Adipocyte (in vitro differentiated cells): ENCODE results near the gene PROSER3.
A peak's percentile ranks its signal among the peaks of the same experiment; 100 is the strongest.

Experiments
- DNase-seq: peaks from one replicate; pipeline ENCODE4 v3.0.0-alpha.2; 2015; ENCODE audit warnings: low read depth
- H3K27me3 ChIP-seq: replicated peaks from 2 replicates; pipeline ENCODE4 v1.7.0; 2013; ENCODE audit warnings: mild to moderate bottlenecking, low read length, moderate library complexity; ENCODE audit not compliant: control insufficient read depth, insufficient read depth
- H3K36me3 ChIP-seq: 2 replicates; pipeline ENCODE4 v1.7.0; 2013; ENCODE audit warnings: low read length, mild to moderate bottlenecking, moderate library complexity; ENCODE audit not compliant: control insufficient read depth, insufficient read depth, severe bottlenecking
- H3K4me1 ChIP-seq: 2 replicates; pipeline ENCODE4 v1.7.0; 2013; ENCODE audit warnings: mild to moderate bottlenecking, low read length, moderate library complexity; ENCODE audit not compliant: control insufficient read depth, insufficient read depth
- H3K4me3 ChIP-seq: 2 replicates; pipeline ENCODE4 v1.7.0; 2013; ENCODE audit warnings: mild to moderate bottlenecking, low read length, moderate library complexity
- H3K9ac ChIP-seq: 2 replicates; pipeline ENCODE4 v1.7.0; 2013; ENCODE audit warnings: mild to moderate bottlenecking, low read length, moderate library complexity
- H3K9me3 ChIP-seq: 2 replicates; pipeline ENCODE4 v1.7.0; 2013; ENCODE audit warnings: mild to moderate bottlenecking, low read length, moderate library complexity; ENCODE audit not compliant: control insufficient read depth

The PROSER3 gene

GRCh38 chr19:35775298-35776101 is 17.5 kb downstream of the PROSER3 start, which contains the start of gene ARHGAP33:
ARHGAP33 (plus strand) TSS chr19:35775564; CDS start chr19:35775659, 95 bp downstream.
- DNase-seq: peak; percentile 100
- H3K36me3 ChIP-seq: no peaks in the 10 kb centered on the region

GRCh38 chr19:35776102-35776788 is 18.3 kb downstream of the PROSER3 start:
- no peaks in the 10 kb centered on the region for H3K9me3 ChIP-seq
- no peaks in the 10 kb centered on the region for H3K36me3 ChIP-seq
- no peaks in the 10 kb centered on the region for H3K27me3 ChIP-seq
- H3K4me3 ChIP-seq: no peak overlapping the region
- no peak for DNase-seq
- H3K9ac ChIP-seq: no peak overlapping the region
- peaks cover 13% of the 10 kb centered on the region for H3K4me1 ChIP-seq

More at GRCh38 chr19:35775298-35776101, 17.5 kb downstream of the PROSER3 start, which contains the start of gene ARHGAP33:
- H3K4me3 ChIP-seq: peak within 1 kb of the TSS; percentile 82
- peaks cover 13% of the 10 kb centered on the region for H3K4me1 ChIP-seq
- no peaks in the 10 kb centered on the region for H3K27me3 ChIP-seq
- no peaks in the 10 kb centered on the region for H3K9me3 ChIP-seq
- peak within 1 kb of the TSS; percentile 68 for H3K9ac ChIP-seq

GRCh38 chr19:35777086-35777841 is 19.3 kb downstream of the PROSER3 start:
- Histone ChIP-seq H3K27me3 (no peaks in the 10 kb centered on the region), H3K4me3 (no peak overlapping the region), H3K9ac (no peak overlapping the region), H3K36me3 (no peaks in the 10 kb centered on the region), H3K9me3 (no peaks in the 10 kb centered on the region), H3K4me1 (peaks cover 13% of the 10 kb centered on the region)
- no peak for DNase-seq

GRCh38 chr19:35777961-35778360 is 20.0 kb downstream of the PROSER3 start:
- no peaks in the 10 kb centered on the region for H3K27me3 ChIP-seq
- no peak overlapping the region for H3K4me3 ChIP-seq

GRCh38 chr19:35779033-35779432 is 21.1 kb downstream of the PROSER3 start:
- Histone ChIP-seq H3K4me1 (peaks cover 13% of the 10 kb centered on the region), H3K4me3 (no peak overlapping the region), H3K36me3 (no peaks in the 10 kb centered on the region), H3K27me3 (no peaks in the 10 kb centered on the region), H3K9ac (no peak overlapping the region), H3K9me3 (no peaks in the 10 kb centered on the region)
- no peak for DNase-seq

More at GRCh38 chr19:35777961-35778360, 20.0 kb downstream of the PROSER3 start:
- no peak for DNase-seq
- H3K9ac ChIP-seq: no peak overlapping the region
- peaks cover 13% of the 10 kb centered on the region for H3K4me1 ChIP-seq
- H3K36me3 ChIP-seq: no peaks in the 10 kb centered on the region
- H3K9me3 ChIP-seq: no peaks in the 10 kb centered on the region

GRCh38 chr19:35780058-35780457 is 22.1 kb downstream of the PROSER3 start:
- Histone ChIP-seq H3K4me3 (no peak overlapping the region), H3K9ac (no peak overlapping the region), H3K27me3 (no peaks in the 10 kb centered on the region), H3K4me1 (peaks cover 6% of the 10 kb centered on the region), H3K36me3 (no peaks in the 10 kb centered on the region), H3K9me3 (no peaks in the 10 kb centered on the region)
- no peak for DNase-seq

- Histone ChIP-seq H3K9me3 (no peaks in the 10 kb centered on the region), H3K4me3 (no peak overlapping the region), H3K4me1 (peaks cover 6% of the 10 kb centered on the region), H3K9ac (no peak overlapping the region), H3K36me3 (no peaks in the 10 kb centered on the region), H3K27me3 (no peaks in the 10 kb centered on the region)
- no peak for DNase-seq
Observed at GRCh38 chr19:35780717-35781116, 22.7 kb downstream of the PROSER3 start.

- Histone ChIP-seq H3K27me3 (no peaks in the 10 kb centered on the region), H3K4me1 (peaks cover 6% of the 10 kb centered on the region), H3K9ac (no peak overlapping the region), H3K36me3 (no peaks in the 10 kb centered on the region), H3K4me3 (no peak overlapping the region), H3K9me3 (no peaks in the 10 kb centered on the region)
- no peak for DNase-seq
Observed at GRCh38 chr19:35781650-35782049, 23.7 kb downstream of the PROSER3 start.

GRCh38 chr19:35782589-35782988 is 24.6 kb downstream of the PROSER3 start:
- no peaks in the 10 kb centered on the region for H3K9me3 ChIP-seq
- H3K9ac ChIP-seq: no peak overlapping the region
- no peaks in the 10 kb centered on the region for H3K27me3 ChIP-seq
- no peak overlapping the region for H3K4me3 ChIP-seq
- no peaks in the 10 kb centered on the region for H3K4me1 ChIP-seq
- no peak for DNase-seq
- no peaks in the 10 kb centered on the region for H3K36me3 ChIP-seq

GRCh38 chr19:35783469-35784434 is 25.8 kb downstream of the PROSER3 start:
- no peak overlapping the region for H3K4me3 ChIP-seq
- no peaks in the 10 kb centered on the region for H3K9me3 ChIP-seq
- no peaks in the 10 kb centered on the region for H3K4me1 ChIP-seq
- H3K36me3 ChIP-seq: no peaks in the 10 kb centered on the region
- H3K9ac ChIP-seq: no peak overlapping the region
- H3K27me3 ChIP-seq: no peaks in the 10 kb centered on the region
- DNase-seq: no peak
